Measurements from ENCODE around the gene GOLGA3. TPM values are rescaled to one million over a fixed set of nuclear protein-coding genes. Genes with fewer than 3 reads are reported as not detected.

Gene GOLGA3
- total and polyA plus RNA-seq, 2 donors (not counting 1 experiment from before 2014, with no cell fraction given) = 32.7 to 66.0 TPM

- Histone ChIP-seq H3K4me2 (replicated peaks; ENCODE audit: low read depth, low read length, poor library complexity, severe bottlenecking) (no peak overlapping the region), H3K27me3 (replicated peaks in 1 of 4; ENCODE audit: control extremely low read depth in 1 of 4, control insufficient read depth in 3 of 4, insufficient read depth in 4 of 4, low read length in 3 of 4) (no peaks in the 10 kb centered on the region), H2AFZ (ENCODE audit: insufficient read depth, low read depth, low read length, poor library complexity, severe bottlenecking) (no peak overlapping the region), H4K20me1 (ENCODE audit: control insufficient read depth, insufficient read depth, low read length, poor library complexity, severe bottlenecking) (peaks cover 10% of the 10 kb centered on the region), H3K4me1 (ENCODE audit: control insufficient read depth in 2 of 2, insufficient read depth in 2 of 2, low read length in 2 of 2) (no peaks in the 10 kb centered on the region), H3K4me3 (ENCODE audit: control extremely low read depth in 1 of 5, extremely low read depth in 1 of 5, insufficient read depth in 1 of 5, low read depth in 2 of 5, low read length in 4 of 5) (no peak overlapping the region), H3K27ac (ENCODE audit: low read length in 2 of 2) (no peak overlapping the region), H3K9ac (ENCODE audit: low read length) (no peak overlapping the region), H3K79me2 (ENCODE audit: control insufficient read depth, insufficient read depth, low read length) (peaks cover 23% of the 10 kb centered on the region), H3K9me3 (ENCODE audit: control extremely low read depth in 1 of 3, control insufficient read depth in 2 of 3, insufficient read depth in 1 of 3, low read length in 2 of 3) (no peaks in the 10 kb centered on the region), H3K36me3 (replicated peaks in 1 of 2; ENCODE audit: control extremely low read depth in 1 of 2, control insufficient read depth in 1 of 2, extremely low read depth in 1 of 2, insufficient read depth in 2 of 2, low read length in 1 of 2) (peaks cover 0 to 60% of the 10 kb centered on the region in 2 experiments)
- H3K27me3 Mint-ChIP-seq = no peaks in the 10 kb centered on the region
- ChIA-PET POLR2A (no interaction called here), CTCF (no interaction called here)
- intact Hi-C loops (cut with micrococcal nuclease) = no loop called here
- TF ChIP-seq EZH2 (IDR thresholded peaks at IDR 0.05; ENCODE audit: borderline replicate concordance, insufficient read depth, low read depth, low read length, poor library complexity, severe bottlenecking) (no peak), CTCF (IDR thresholded peaks at IDR 0.05) (no peak)
- H3K4me1 Mint-ChIP-seq = no peaks in the 10 kb centered on the region
- 97% methylated on average over 15 of the region's 15 CpGs for WGBS (ENCODE audit: insufficient coverage)
- H3K9me3 Mint-ChIP-seq (ENCODE audit: insufficient read depth) = no peaks in the 10 kb centered on the region
- no peak overlapping the region for H3K4me3 Mint-ChIP-seq
- ATAC-seq (ENCODE audit: low read depth) (no peak), DNase-seq (no peak)
- no peak overlapping the region for H3K27ac Mint-ChIP-seq
These were observed 40.8 kb downstream of the GOLGA3 start for GRCh38 chr12:132787877-132788276.

- Histone ChIP-seq H3K4me1 (ENCODE audit: control insufficient read depth in 2 of 2, insufficient read depth in 2 of 2, low read length in 2 of 2) (no peaks in the 10 kb centered on the region), H3K9me3 (ENCODE audit: control extremely low read depth in 1 of 3, control insufficient read depth in 2 of 3, insufficient read depth in 1 of 3, low read length in 2 of 3) (no peaks in the 10 kb centered on the region), H4K20me1 (ENCODE audit: control insufficient read depth, insufficient read depth, low read length, poor library complexity, severe bottlenecking) (peaks cover 7% of the 10 kb centered on the region), H3K79me2 (ENCODE audit: control insufficient read depth, insufficient read depth, low read length) (peaks cover 17% of the 10 kb centered on the region), H2AFZ (ENCODE audit: insufficient read depth, low read depth, low read length, poor library complexity, severe bottlenecking) (no peak overlapping the region), H3K4me2 (replicated peaks; ENCODE audit: low read depth, low read length, poor library complexity, severe bottlenecking) (no peak overlapping the region), H3K27ac (ENCODE audit: low read length in 2 of 2) (no peak overlapping the region), H3K36me3 (replicated peaks in 1 of 2; ENCODE audit: control extremely low read depth in 1 of 2, control insufficient read depth in 1 of 2, extremely low read depth in 1 of 2, insufficient read depth in 2 of 2, low read length in 1 of 2) (peaks cover 0 to 65% of the 10 kb centered on the region in 2 experiments), H3K4me3 (ENCODE audit: control extremely low read depth in 1 of 5, extremely low read depth in 1 of 5, insufficient read depth in 1 of 5, low read depth in 2 of 5, low read length in 4 of 5) (no peak overlapping the region), H3K9ac (ENCODE audit: low read length) (no peak overlapping the region), H3K27me3 (replicated peaks in 1 of 4; ENCODE audit: control extremely low read depth in 1 of 4, control insufficient read depth in 3 of 4, insufficient read depth in 4 of 4, low read length in 3 of 4) (no peaks in the 10 kb centered on the region)
- WGBS (ENCODE audit: insufficient coverage) = 98% methylated on average over 21 of the region's 21 CpGs
- CTCF ChIA-PET = no interaction called here
- H3K4me1 Mint-ChIP-seq = no peaks in the 10 kb centered on the region
- H3K4me3 Mint-ChIP-seq = no peak overlapping the region
- H3K9me3 Mint-ChIP-seq (ENCODE audit: insufficient read depth) = no peaks in the 10 kb centered on the region
- DNase-seq = no peak
- H3K27me3 Mint-ChIP-seq = no peaks in the 10 kb centered on the region
- intact Hi-C loops (cut with micrococcal nuclease) = no loop called here
- no peak for ATAC-seq (ENCODE audit: low read depth)
- POLR2A ChIA-PET = no interaction called here
- TF ChIP-seq CTCF (IDR thresholded peaks at IDR 0.05) (no peak), EZH2 (IDR thresholded peaks at IDR 0.05; ENCODE audit: borderline replicate concordance, insufficient read depth, low read depth, low read length, poor library complexity, severe bottlenecking) (no peak)
- H3K27ac Mint-ChIP-seq = no peak overlapping the region
These were observed 42.5 kb downstream of the GOLGA3 start for GRCh38 chr12:132786192-132786591.

Measured in B cell (primary cell).